ENCODE measurements around the gene MTX1.

Gene MTX1

DNA sequence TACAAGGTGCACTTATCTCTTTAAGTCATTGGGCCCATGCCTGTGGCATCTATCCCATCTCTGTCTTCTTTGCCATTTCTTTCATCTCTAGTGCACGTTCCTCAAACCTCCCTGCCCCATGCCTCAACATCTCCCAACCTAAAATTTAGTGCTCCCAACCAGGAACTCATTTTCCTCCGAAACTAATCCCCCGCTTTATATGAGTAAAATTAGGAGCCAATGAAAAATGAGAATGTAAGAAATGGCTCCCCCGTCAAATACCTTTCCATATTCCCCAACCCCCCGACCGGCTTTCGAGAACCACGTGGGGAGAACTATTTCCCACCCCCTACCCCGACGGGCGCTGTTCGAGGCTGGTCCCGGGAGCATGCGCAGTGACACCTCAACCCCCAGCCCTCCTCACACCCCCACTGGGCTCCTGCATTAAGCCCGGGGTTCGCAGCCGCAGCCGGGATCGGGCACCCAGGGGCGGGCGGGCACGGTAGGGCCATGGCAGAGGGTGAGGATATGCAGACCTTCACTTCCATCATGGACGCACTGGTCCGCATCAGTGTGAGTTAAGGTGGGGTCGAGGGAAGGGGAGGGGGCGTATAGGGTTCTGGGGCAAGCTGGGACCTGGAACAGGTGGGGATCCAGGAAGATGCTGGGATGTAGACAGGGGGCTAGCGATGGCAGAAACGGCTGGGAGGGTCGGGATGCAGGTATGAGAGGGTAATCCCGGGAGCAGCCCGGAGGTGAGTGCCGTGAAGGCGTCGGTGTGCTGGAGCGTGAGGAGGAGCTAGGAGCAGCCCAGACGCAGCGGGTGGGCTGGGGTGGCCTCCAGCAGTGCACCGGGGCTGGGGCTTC lies 34.8 kb upstream of the MTX1 start, which contains the start of gene TRIM46:
TSS of gene TRIM46 (plus strand) at position 372 of the 846 bp plus-strand sequence. CDS start at position 490, 118 bp downstream.
- TF ChIP-seq, protein P1, sequence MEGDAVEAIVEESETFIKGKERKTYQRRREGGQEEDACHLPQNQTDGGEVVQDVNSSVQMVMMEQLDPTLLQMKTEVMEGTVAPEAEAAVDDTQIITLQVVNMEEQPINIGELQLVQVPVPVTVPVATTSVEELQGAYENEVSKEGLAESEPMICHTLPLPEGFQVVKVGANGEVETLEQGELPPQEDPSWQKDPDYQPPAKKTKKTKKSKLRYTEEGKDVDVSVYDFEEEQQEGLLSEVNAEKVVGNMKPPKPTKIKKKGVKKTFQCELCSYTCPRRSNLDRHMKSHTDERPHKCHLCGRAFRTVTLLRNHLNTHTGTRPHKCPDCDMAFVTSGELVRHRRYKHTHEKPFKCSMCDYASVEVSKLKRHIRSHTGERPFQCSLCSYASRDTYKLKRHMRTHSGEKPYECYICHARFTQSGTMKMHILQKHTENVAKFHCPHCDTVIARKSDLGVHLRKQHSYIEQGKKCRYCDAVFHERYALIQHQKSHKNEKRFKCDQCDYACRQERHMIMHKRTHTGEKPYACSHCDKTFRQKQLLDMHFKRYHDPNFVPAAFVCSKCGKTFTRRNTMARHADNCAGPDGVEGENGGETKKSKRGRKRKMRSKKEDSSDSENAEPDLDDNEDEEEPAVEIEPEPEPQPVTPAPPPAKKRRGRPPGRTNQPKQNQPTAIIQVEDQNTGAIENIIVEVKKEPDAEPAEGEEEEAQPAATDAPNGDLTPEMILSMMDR (IDR thresholded peaks at IDR 0.05), result 0 out of 2 replicates have a peak, but pooled peaks have one; percentile 31

DNA sequence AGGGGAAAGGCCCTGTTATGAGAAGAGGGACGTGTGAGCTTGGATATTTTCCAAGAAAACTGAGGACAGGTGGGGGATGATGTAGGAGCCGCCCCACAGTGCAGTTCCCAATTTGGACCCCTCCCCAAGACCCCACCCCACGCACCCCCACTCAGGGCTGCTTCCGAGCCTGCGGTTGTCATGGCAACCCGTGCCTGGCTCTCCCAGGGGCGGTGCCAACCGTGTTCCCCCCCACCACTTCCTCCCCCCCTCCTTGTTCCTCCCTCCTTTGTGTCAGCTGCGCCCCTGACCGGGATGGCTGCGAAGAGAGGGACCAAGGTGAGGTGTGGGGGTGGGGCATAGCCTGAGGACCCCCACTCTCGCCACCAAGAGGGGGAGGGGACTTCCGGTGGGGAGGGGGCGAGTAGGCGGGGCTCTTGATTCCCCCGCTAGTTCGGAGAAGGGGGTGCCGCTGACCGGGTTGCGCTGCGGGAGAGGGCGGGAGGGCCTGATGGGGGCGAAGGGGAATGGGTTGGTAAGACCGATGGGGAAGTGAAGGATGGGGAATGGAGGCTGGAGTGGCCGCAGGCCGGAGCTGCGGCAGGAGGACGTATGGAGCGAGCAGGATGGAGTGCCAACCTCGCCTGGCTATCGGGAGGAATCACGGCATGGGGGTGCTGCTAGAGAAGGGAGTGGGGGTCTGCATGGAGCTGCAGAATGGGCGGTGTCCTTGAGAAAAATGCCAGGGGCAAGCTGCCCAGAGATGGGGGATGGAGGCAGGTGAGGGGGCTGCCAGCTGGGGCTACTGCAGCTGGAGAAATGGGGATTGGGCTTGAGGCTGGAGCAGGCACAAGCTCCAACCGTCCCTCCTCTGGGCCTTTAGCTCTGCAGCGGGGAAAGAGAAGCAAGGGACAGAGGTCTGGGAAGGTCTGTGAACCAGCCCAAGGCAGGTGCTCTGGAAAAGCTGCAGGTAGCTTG lies 33.9 kb upstream of the MTX1 start:
- TF ChIP-seq, protein P1 (IDR thresholded peaks at IDR 0.05), result no peak

DNA sequence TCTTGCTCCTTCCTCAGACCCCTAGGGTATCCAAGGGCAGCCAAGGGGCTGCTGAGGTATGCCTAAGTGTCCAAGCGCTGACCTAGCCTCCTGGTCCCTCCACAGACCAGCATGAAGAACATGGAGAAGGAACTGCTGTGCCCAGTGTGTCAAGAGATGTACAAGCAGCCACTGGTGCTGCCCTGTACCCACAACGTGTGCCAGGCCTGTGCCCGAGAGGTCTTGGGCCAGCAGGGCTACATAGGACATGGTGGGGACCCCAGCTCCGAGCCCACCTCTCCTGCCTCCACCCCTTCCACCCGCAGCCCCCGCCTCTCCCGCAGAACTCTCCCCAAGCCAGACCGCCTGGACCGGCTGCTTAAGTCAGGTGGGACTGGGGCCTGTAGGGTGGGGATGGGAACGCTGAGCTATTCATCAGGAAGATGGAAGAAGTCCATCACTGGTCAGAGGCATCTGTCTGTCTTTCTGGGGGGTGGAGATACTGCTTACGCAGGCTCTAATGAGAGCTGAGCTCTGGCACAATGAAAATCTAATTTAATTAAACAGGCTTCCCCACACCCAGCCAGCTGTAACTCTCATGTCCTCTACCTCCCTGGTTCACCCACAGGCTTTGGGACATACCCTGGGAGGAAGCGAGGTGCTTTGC lies 33.1 kb upstream of the MTX1 start:
- TF ChIP-seq, protein P1 (IDR thresholded peaks at IDR 0.05), result no peak

DNA sequence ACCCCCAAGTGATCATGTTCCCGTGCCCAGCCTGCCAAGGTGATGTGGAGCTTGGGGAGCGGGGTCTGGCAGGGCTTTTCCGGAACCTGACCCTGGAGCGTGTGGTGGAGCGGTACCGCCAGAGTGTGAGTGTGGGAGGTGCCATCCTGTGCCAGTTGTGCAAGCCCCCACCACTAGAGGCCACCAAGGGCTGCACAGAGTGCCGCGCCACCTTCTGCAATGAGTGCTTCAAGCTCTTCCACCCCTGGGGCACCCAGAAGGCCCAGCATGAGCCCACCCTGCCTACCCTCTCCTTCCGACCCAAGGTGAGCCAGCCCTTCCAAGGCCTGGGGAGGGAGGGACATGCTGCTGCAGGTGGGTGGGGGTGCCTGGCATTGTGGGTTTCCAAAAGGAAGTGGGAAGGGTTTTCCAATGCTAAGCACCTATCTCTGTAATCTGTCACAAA lies 32.5 kb upstream of the MTX1 start:
- TF ChIP-seq, protein P1 (IDR thresholded peaks at IDR 0.05), result no peak

DNA sequence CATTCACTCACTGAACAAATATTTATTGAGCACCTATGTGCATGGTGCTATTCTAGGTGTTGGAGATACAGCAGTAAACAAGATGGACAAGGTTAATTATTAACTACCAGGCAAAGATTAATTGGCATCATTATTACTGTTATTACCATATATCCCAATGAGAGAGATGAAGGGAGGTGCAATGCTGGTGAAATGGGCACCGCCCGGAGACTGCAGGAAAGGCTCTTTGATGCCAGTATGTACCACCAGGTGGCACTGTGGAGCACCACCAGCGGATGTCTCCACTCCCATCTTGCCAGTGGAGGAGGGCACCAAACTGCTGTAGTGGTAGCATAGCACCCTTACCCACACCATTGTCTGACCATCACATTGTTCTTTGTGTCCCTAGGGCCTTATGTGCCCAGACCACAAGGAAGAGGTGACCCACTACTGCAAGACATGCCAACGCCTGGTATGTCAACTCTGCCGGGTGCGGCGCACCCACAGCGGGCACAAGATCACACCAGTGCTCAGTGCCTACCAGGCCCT lies 31.9 kb upstream of the MTX1 start:
- TF ChIP-seq, protein P1 (IDR thresholded peaks at IDR 0.05), result peak; percentile 98

DNA sequence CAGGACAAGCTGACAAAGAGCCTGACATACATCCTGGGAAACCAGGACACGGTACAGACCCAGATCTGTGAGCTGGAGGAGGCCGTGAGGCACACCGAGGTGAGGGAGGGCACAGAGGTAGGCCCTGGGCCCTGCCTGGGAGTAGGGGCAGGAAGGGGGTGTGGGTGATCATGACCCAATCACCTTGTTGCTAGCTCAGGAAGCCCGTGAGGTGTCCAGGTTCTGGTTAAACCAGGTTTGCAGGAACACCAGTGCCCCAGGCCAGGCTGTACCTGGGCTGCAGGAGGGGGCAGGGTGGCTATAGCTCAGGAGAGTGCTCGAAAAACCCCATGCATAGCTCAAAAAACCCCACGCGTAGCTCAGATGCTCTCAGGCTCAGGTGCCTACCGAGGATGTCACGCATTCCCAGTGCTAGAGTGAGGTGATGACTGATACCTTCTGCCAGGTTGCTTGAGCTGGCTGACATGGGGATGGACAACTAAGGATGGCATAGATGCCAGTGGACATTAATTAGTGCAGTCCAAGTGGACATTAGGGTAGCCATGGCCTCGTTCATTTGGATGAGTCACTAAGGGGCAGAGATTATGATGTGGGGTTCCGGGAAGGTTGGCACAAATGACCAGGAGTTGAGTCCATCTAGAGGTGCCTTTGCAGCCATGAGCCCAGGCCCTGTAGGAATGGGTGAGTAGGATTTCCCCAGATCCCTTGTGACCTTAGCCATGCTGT lies 31.1 kb upstream of the MTX1 start:
- TF ChIP-seq, protein P1 (IDR thresholded peaks at IDR 0.05), result no peak

All from LNCAP (cell line).